GM18502 (cell line): Measurements from ENCODE around the gene NBR1.
"Not testable (repeated sequence)": the region's sequence is repeated elsewhere in the genome, so short reads cannot be mapped to it uniquely, and the experiment has no call there.

Experiments used
- ATAC-seq: cut with Tn5 transposase; IDR thresholded peaks from one replicate; pipeline ENCODE4 v1.9.1; 2021; ENCODE audit warnings: mild to moderate bottlenecking; ENCODE audit not compliant: unreplicated experiment, poor library complexity

NBR1 gene

GRCh38 chr17:43212641-43213490 is 41.9 kb downstream of the NBR1 start:
- no peak for ATAC-seq

- no peak for ATAC-seq
Observed at GRCh38 chr17:43213545-43213944, 42.5 kb downstream of the NBR1 start.

GRCh38 chr17:43215341-43215740 is 44.3 kb downstream of the NBR1 start:
- ATAC-seq, result no peak

GRCh38 chr17:43216369-43216761 is 45.4 kb downstream of the NBR1 start:
- no peak for ATAC-seq

- no peak for ATAC-seq
Observed at GRCh38 chr17:43216762-43217613, 46.0 kb downstream of the NBR1 start.

- no peak for ATAC-seq
Observed at GRCh38 chr17:43217614-43218087, 46.6 kb downstream of the NBR1 start.

- no peak for ATAC-seq
Observed at GRCh38 chr17:43219001-43219400, 48.0 kb downstream of the NBR1 start.

GRCh38 chr17:43219746-43220380 is 48.8 kb downstream of the NBR1 start:
- ATAC-seq, result no peak

- ATAC-seq, result no peak
Observed at GRCh38 chr17:43220511-43221125, 49.6 kb downstream of the NBR1 start.

- ATAC-seq, result no peak
Observed at GRCh38 chr17:43224146-43224705, 53.2 kb downstream of the NBR1 start.

GRCh38 chr17:43226393-43226792 is 55.4 kb downstream of the NBR1 start:
- no peak for ATAC-seq

- ATAC-seq, result not testable (repeated sequence)
Observed at GRCh38 chr17:43228020-43228782, 57.2 kb downstream of the NBR1 start, which contains the start of gene CCDC200. TSS of gene CCDC200 (minus strand) at chr17:43228623. CDS start at chr17:43228554, 69 bp downstream.

GRCh38 chr17:43231205-43232020 is 60.4 kb downstream of the NBR1 start:
- ATAC-seq, result not testable (repeated sequence)

- ATAC-seq, result not testable (repeated sequence)
Observed at GRCh38 chr17:43232021-43232699, 61.1 kb downstream of the NBR1 start.

- ATAC-seq, result not testable (repeated sequence)
Observed at GRCh38 chr17:43233263-43233662, 62.2 kb downstream of the NBR1 start.

GRCh38 chr17:43233877-43234276 is 62.9 kb downstream of the NBR1 start, which contains the start of gene RNU2-1:
TSS of gene RNU2-1 (minus strand) at chr17:43233977.
- ATAC-seq, result not testable (repeated sequence)

GRCh38 chr17:43239597-43239996 is 68.6 kb downstream of the NBR1 start:
- not testable (repeated sequence) for ATAC-seq
